Hepatic stellate cell (primary cell): ENCODE measurements around the gene RS1.

Experiments
- DNase-seq: peaks from one replicate; pipeline ENCODE4 v3.0.0; 2011; ENCODE audit warnings: low spot score

RS1 gene

GRCh38 chrX:18668071-18668835 is 3.7 kb downstream of the RS1 start:
- no peak for DNase-seq

- DNase-seq: no peak
These were observed 5.3 kb downstream of the RS1 start for GRCh38 chrX:18666614-18667013.

- DNase-seq: no peak
These were observed 7.0 kb downstream of the RS1 start for GRCh38 chrX:18664947-18665346.

- no peak for DNase-seq
These were observed 10.6 kb downstream of the RS1 start for GRCh38 chrX:18661273-18661672.

- no peak for DNase-seq
These were observed 16.8 kb downstream of the RS1 start for GRCh38 chrX:18654875-18655836.

- no peak for DNase-seq
These were observed 19.3 kb downstream of the RS1 start for GRCh38 chrX:18652636-18653035.

- no peak for DNase-seq
These were observed 21.2 kb downstream of the RS1 start for GRCh38 chrX:18650662-18651061.

- no peak for DNase-seq
These were observed 22.4 kb downstream of the RS1 start for GRCh38 chrX:18649498-18649951.

- DNase-seq: no peak
These were observed 24.3 kb downstream of the RS1 start for GRCh38 chrX:18647621-18648020.

GRCh38 chrX:18643853-18644252 is 28.1 kb downstream of the RS1 start:
- DNase-seq: no peak

GRCh38 chrX:18643243-18643642 is 28.7 kb downstream of the RS1 start:
- DNase-seq: no peak

GRCh38 chrX:18640686-18641085 is 31.2 kb downstream of the RS1 start:
- DNase-seq: no peak

- no peak for DNase-seq
These were observed 32.6 kb downstream of the RS1 start for GRCh38 chrX:18639280-18639679.

GRCh38 chrX:18638398-18638797 is 33.5 kb downstream of the RS1 start:
- DNase-seq: no peak

- no peak for DNase-seq
These were observed 41.0 kb downstream of the RS1 start for GRCh38 chrX:18630934-18631333.

- DNase-seq: no peak
These were observed 47.3 kb downstream of the RS1 start for GRCh38 chrX:18624599-18624998.

- DNase-seq: no peak
These were observed 51.6 kb downstream of the RS1 start for GRCh38 chrX:18620349-18620748.

GRCh38 chrX:18619288-18619687 is 52.6 kb downstream of the RS1 start:
- DNase-seq: no peak

- DNase-seq: peak; percentile 32
These were observed 54.5 kb downstream of the RS1 start for GRCh38 chrX:18617407-18617750.

GRCh38 chrX:18616688-18617406 is 55.1 kb downstream of the RS1 start:
- no peak for DNase-seq

GRCh38 chrX:18613930-18614639 is 57.8 kb downstream of the RS1 start:
- DNase-seq: no peak

GRCh38 chrX:18607966-18608365 is 63.9 kb downstream of the RS1 start:
- no peak for DNase-seq
